ENCODE results near the gene WASF3.

The WASF3 gene

DNA sequence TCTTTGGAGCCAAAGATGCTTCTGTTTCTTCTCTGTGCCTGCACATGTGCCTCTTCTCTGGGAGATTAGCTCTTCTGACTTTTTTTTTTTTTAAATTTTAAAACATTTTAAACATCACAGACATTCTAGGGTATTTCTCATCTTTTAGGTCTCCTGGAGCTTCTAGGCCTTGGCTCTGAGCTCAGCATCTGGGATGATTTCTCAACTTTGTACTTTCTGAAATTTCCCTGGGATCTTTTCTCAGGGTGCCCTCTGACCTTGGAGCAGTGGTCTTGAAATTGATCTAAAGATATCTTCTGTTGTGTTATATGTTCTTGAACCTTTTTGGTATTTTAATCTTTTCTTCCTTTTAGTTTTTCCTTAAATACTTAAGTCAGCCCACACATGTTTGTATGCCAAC, 6.2 kb downstream of the WASF3 start:
- TF ChIP-seq, protein P1, sequence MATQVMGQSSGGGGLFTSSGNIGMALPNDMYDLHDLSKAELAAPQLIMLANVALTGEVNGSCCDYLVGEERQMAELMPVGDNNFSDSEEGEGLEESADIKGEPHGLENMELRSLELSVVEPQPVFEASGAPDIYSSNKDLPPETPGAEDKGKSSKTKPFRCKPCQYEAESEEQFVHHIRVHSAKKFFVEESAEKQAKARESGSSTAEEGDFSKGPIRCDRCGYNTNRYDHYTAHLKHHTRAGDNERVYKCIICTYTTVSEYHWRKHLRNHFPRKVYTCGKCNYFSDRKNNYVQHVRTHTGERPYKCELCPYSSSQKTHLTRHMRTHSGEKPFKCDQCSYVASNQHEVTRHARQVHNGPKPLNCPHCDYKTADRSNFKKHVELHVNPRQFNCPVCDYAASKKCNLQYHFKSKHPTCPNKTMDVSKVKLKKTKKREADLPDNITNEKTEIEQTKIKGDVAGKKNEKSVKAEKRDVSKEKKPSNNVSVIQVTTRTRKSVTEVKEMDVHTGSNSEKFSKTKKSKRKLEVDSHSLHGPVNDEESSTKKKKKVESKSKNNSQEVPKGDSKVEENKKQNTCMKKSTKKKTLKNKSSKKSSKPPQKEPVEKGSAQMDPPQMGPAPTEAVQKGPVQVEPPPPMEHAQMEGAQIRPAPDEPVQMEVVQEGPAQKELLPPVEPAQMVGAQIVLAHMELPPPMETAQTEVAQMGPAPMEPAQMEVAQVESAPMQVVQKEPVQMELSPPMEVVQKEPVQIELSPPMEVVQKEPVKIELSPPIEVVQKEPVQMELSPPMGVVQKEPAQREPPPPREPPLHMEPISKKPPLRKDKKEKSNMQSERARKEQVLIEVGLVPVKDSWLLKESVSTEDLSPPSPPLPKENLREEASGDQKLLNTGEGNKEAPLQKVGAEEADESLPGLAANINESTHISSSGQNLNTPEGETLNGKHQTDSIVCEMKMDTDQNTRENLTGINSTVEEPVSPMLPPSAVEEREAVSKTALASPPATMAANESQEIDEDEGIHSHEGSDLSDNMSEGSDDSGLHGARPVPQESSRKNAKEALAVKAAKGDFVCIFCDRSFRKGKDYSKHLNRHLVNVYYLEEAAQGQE (IDR thresholded peaks at IDR 0.05; ENCODE audit: insufficient read depth in 1 of 2, low read depth in 2 of 2, low read length in 2 of 2): no peak
- TF ChIP-seq SIN3A (IDR thresholded peaks at IDR 0.05; ENCODE audit: borderline replicate concordance, insufficient read depth, low read length): no peak

DNA sequence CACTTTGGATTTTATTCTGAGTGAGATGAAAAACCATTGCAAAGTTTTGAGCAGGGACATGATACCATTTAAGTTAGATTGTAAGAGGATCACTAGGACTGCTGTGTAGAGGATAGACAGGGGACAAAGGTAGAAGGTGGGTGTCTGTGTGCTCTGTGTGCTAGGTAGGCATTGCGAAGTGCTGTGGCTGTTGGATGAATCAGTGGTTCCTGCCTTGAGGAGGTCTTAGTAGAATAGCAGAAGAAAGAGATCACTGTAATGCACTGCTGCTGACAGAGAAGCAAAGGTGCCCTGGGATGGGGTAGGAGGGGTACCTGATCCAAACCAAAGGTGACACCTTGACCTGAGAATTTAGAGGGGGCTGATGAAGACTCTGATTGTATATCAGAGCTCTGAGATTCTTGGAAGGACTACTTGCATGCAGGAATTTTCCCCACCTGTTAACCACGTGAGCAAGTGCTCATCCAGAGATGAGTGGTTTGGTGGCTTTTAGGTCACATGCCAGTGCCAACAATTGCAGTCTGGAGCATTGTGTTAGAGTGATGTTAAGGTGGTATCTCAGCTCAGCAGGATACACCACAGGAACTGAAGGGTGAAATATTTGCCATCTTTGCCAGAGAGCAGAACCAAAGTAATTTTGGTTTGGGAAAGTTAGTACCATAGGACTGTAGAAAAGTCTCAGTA, 10.8 kb downstream of the WASF3 start:
- no peak for TF ChIP-seq TAF1 (IDR thresholded peaks at IDR 0.05; ENCODE audit: borderline replicate concordance, insufficient read depth, low read length)
- TF ChIP-seq, protein P1 (IDR thresholded peaks at IDR 0.05; ENCODE audit: insufficient read depth in 1 of 2, low read depth in 2 of 2, low read length in 2 of 2): no peak
- no peak for TF ChIP-seq SIN3A (IDR thresholded peaks at IDR 0.05; ENCODE audit: borderline replicate concordance, insufficient read depth, low read length)
- no peak for TF ChIP-seq FOXP2 (optimal IDR thresholded peaks at IDR 0.05; ENCODE audit: borderline replicate concordance, extremely low read depth, extremely low read length, insufficient read depth)
- no peak for TF ChIP-seq POLR2AphosphoS5 (IDR thresholded peaks at IDR 0.05; ENCODE audit: low read depth, low read length)

DNA sequence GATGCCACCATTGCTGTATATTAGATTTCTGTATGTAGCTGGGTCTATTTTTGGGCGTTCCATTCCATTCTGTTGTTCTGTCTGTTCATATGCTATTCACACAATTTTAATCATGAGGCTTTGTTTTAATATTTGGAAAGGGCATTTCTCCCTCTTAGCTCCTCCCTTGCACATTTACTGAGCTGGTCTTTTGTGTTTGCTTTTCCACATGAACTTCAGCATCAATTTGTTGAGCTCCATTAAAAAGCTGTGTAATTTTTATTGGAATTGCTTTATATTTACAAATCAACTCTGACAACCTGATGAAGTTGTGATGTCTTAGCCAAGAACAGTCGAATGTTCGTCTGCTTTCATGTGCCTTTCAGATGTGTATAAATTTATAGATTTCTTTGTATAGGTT, 14.0 kb downstream of the WASF3 start:
- TF ChIP-seq TAF1 (IDR thresholded peaks at IDR 0.05; ENCODE audit: borderline replicate concordance, insufficient read depth, low read length): no peak
- TF ChIP-seq POLR2AphosphoS5 (IDR thresholded peaks at IDR 0.05; ENCODE audit: low read depth, low read length): no peak
- no peak for TF ChIP-seq SIN3A (IDR thresholded peaks at IDR 0.05; ENCODE audit: borderline replicate concordance, insufficient read depth, low read length)
- no peak for TF ChIP-seq FOXP2 (optimal IDR thresholded peaks at IDR 0.05; ENCODE audit: borderline replicate concordance, extremely low read depth, extremely low read length, insufficient read depth)
- TF ChIP-seq, protein P1 (IDR thresholded peaks at IDR 0.05; ENCODE audit: insufficient read depth in 1 of 2, low read depth in 2 of 2, low read length in 2 of 2): no peak

DNA sequence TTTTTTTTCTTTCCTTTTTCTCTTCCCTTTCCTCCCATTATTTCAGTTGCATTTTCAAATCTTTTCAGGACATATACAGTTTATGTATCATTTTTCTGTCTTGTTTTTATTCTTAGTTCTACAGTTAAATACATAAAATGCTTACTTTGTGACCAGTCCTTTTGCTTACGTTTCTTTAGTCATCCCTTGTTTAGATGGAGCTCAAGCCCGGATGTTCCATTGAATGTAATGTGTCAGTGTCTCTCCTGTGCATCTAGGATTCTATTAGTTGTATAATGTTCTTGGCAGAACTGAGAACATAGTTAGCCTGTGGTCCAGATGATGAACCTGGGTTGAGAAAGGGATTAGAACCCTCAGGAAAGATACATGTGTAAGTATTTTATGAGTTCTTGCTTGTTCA, 17.8 kb downstream of the WASF3 start:
- no peak for TF ChIP-seq TAF1 (IDR thresholded peaks at IDR 0.05; ENCODE audit: borderline replicate concordance, insufficient read depth, low read length)
- no peak for TF ChIP-seq FOXP2 (optimal IDR thresholded peaks at IDR 0.05; ENCODE audit: borderline replicate concordance, extremely low read depth, extremely low read length, insufficient read depth)
- no peak for TF ChIP-seq POLR2AphosphoS5 (IDR thresholded peaks at IDR 0.05; ENCODE audit: low read depth, low read length)
- TF ChIP-seq SIN3A (IDR thresholded peaks at IDR 0.05; ENCODE audit: borderline replicate concordance, insufficient read depth, low read length): no peak
- TF ChIP-seq, protein P1 (IDR thresholded peaks at IDR 0.05; ENCODE audit: insufficient read depth in 1 of 2, low read depth in 2 of 2, low read length in 2 of 2): no peak

DNA sequence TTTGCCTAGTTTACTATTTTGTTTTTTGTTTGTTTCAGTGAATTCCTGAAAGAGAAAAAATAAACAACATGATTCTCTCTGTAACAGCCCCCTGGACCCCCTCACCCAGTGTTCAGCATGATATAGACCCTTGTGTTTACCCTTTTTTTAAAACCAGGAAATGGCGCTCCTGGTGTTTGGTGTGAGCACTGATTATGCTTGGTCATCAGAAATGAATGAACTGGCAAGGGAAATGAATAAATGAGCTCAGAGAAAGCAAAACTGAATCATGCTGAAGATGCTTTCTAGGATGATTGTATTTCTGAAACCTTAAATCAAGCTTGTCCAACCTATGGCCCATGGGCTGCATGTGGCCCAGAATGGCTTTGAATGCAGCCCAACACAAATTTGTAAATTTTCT, 22.1 kb downstream of the WASF3 start:
- TF ChIP-seq TAF1 (IDR thresholded peaks at IDR 0.05; ENCODE audit: borderline replicate concordance, insufficient read depth, low read length) (no peak), FOXP2 (optimal IDR thresholded peaks at IDR 0.05; ENCODE audit: borderline replicate concordance, extremely low read depth, extremely low read length, insufficient read depth) (no peak), SIN3A (IDR thresholded peaks at IDR 0.05; ENCODE audit: borderline replicate concordance, insufficient read depth, low read length) (no peak), POLR2AphosphoS5 (IDR thresholded peaks at IDR 0.05; ENCODE audit: low read depth, low read length) (no peak)
- TF ChIP-seq, protein P1 (IDR thresholded peaks at IDR 0.05; ENCODE audit: insufficient read depth in 1 of 2, low read depth in 2 of 2, low read length in 2 of 2): no peak
